GM23338 (cell line): ENCODE measurements around the gene ADGRF1. TPM values are rescaled to one million over a fixed set of nuclear protein-coding genes. Genes with fewer than 3 reads are reported as not detected.

Experiments used
- ATAC-seq: fragments of 200-7000 bp; cut with Tn5 transposase; 3 replicates; pipeline ENCODE4 v1.9.1; 2020
- DNase-seq: peaks from one replicate; pipeline ENCODE4 v3.0.0-alpha.2; 2015; ENCODE audit warnings: low spot score
- H2AFZ ChIP-seq: fragments of 200-600 bp; sonication (generic); 2 replicates; pipeline ENCODE4 v1.8.0; 2016; ENCODE audit warnings: antibody characterized with exemption, mild to moderate bottlenecking, moderate library complexity
- H3F3A ChIP-seq: fragments of 200-600 bp; sonication (generic); replicated peaks from 2 replicates; pipeline ENCODE4 v1.8.0; 2017; ENCODE audit warnings: antibody characterized with exemption, mixed run types, low read depth
- H3K27ac ChIP-seq: fragments of 200-600 bp; sonication (generic); 2 replicates; pipeline ENCODE4 v1.6.1; 2016; ENCODE audit warnings: low read depth
- H3K27me3 ChIP-seq: fragments of 200-600 bp; sonication (generic); 2 replicates; pipeline ENCODE4 v1.8.0; 2016; ENCODE audit warnings: mild to moderate bottlenecking, mixed run types, moderate library complexity; ENCODE audit not compliant: insufficient read depth
- H3K36me3 ChIP-seq: fragments of 200-600 bp; sonication (generic); 2 replicates; pipeline ENCODE4 v1.8.0; 2016; ENCODE audit warnings: mild to moderate bottlenecking; ENCODE audit not compliant: insufficient read depth
- H3K4me1 ChIP-seq: fragments of 200-600 bp; sonication (generic); 2 replicates; pipeline ENCODE4 v1.8.0; 2016; ENCODE audit warnings: mild to moderate bottlenecking, moderate library complexity; ENCODE audit not compliant: insufficient read depth
- H3K4me2 ChIP-seq: fragments of 200-600 bp; sonication (generic); 2 replicates; pipeline ENCODE4 v1.7.1; 2017; ENCODE audit warnings: mixed run types
- H3K4me3 ChIP-seq: fragments of 200-600 bp; sonication (generic); 2 replicates; pipeline ENCODE4 v1.6.1; 2016; ENCODE audit warnings: mixed run types
- H3K79me2 ChIP-seq: fragments of 200-600 bp; sonication (generic); replicated peaks from 2 replicates; pipeline ENCODE4 v1.8.0; 2017; ENCODE audit warnings: mild to moderate bottlenecking; ENCODE audit not compliant: insufficient read depth
- H3K9me2 ChIP-seq: fragments of 200-600 bp; sonication (generic); 2 replicates; pipeline ENCODE4 v1.8.0; 2017; ENCODE audit not compliant: insufficient read depth
- H4K20me1 ChIP-seq: fragments of 200-600 bp; sonication (generic); replicated peaks from 2 replicates; pipeline ENCODE4 v1.8.0; 2017; ENCODE audit warnings: mild to moderate bottlenecking; ENCODE audit not compliant: insufficient read depth
- H3K27ac Mint-ChIP-seq: 2 replicates; pipeline ENCODE4 v1.8.0; 2020; ENCODE audit warnings: inconsistent platforms, mild to moderate bottlenecking, moderate library complexity, mixed read lengths
- H3K27me3 Mint-ChIP-seq: 3 replicates; pipeline ENCODE4 v1.8.0; 2022; ENCODE audit warnings: low read depth, mild to moderate bottlenecking, moderate library complexity, mixed read lengths, inconsistent platforms; ENCODE audit not compliant: insufficient read depth, poor library complexity
- H3K36me3 Mint-ChIP-seq: 3 replicates; pipeline ENCODE4 v1.8.0; 2021; ENCODE audit warnings: low read depth, mild to moderate bottlenecking, inconsistent platforms, moderate library complexity, mixed read lengths
- H3K4me1 Mint-ChIP-seq: 3 replicates; pipeline ENCODE4 v1.8.0; 2020; ENCODE audit warnings: mild to moderate bottlenecking, inconsistent platforms, mixed read lengths
- H3K4me3 Mint-ChIP-seq: 3 replicates; pipeline ENCODE4 v1.8.0; 2021; ENCODE audit warnings: moderate library complexity, mild to moderate bottlenecking, inconsistent platforms, mixed read lengths
- H3K9me3 Mint-ChIP-seq: 3 replicates; pipeline ENCODE4 v1.8.0; 2020; ENCODE audit warnings: moderate library complexity, mild to moderate bottlenecking, inconsistent platforms, mixed read lengths
- CREB1 ChIP-seq: fragments of 250-450 bp; sonication (Bioruptor Pico); IDR thresholded peaks from 2 replicates; pipeline ENCODE4 v1.5.0; 2020; ENCODE audit warnings: low read depth, mild to moderate bottlenecking, moderate library complexity
- CTCF ChIP-seq, 2 experiments: fragments of 200-600 bp in 1 of 2; sonication (generic) in 1 of 2; conservative IDR thresholded peaks; 2 replicates each; pipeline versions ENCODE4 v1.5.1 to v1.6.1; 2016 to 2017; ENCODE audit warnings: antibody characterized with exemption in 2 of 2, low read depth in 2 of 2, mild to moderate bottlenecking in 2 of 2, moderate library complexity in 1 of 2
- ETS1 ChIP-seq: IDR thresholded peaks from 2 replicates; pipeline ENCODE4 v1.6.1; 2016; ENCODE audit warnings: antibody characterized with exemption
- JUNB ChIP-seq: IDR thresholded peaks from one replicate; pipeline ENCODE4 v1.6.1; 2016; ENCODE audit warnings: antibody characterized with exemption; ENCODE audit not compliant: unreplicated experiment
- REST ChIP-seq: IDR thresholded peaks from one replicate; pipeline ENCODE4 v1.6.1; 2018; ENCODE audit warnings: antibody characterized with exemption; ENCODE audit not compliant: unreplicated experiment
- STAT1 ChIP-seq: IDR thresholded peaks from one replicate; pipeline ENCODE4 v1.6.1; 2016; ENCODE audit warnings: antibody characterized with exemption; ENCODE audit not compliant: unreplicated experiment
- ZNF331 ChIP-seq: fragments of 250-450 bp; sonication (Bioruptor Pico); IDR thresholded peaks from 2 replicates; pipeline ENCODE4 v1.5.0; 2020; ENCODE audit warnings: low read depth, mild to moderate bottlenecking, moderate library complexity
- ZNF462 ChIP-seq: fragments of 250-450 bp; sonication (Bioruptor Pico); IDR thresholded peaks from 2 replicates; pipeline ENCODE4 v1.5.0; 2020; ENCODE audit warnings: mild to moderate bottlenecking, moderate library complexity
- polyA plus RNA-seq: library from polyadenylated mRNA; unstranded; fragments of >200 nt; fragmentation: Nextera tagmentation; extraction: Ambion mirVana; gene quantifications from 2 replicates; pipeline ENCODE4 v1.2.1, GENCODE V29; 2016
- total RNA-seq: library from RNA; depleted of rRNA; stranded (reverse); fragments of >200 nt; shearing (Covaris generic); gene quantifications from 2 replicates; pipeline ENCODE4 v1.2.3, GENCODE V29; 2014

ADGRF1 gene
- total and polyA plus RNA-seq, 2 experiments from 2014 or later = not detected

- no peak for TF ChIP-seq ETS1
- Mint-ChIP-seq H3K36me3 (no peaks in the 10 kb centered on the region), H3K27me3 (peaks cover 5% of the 10 kb centered on the region), H3K4me1 (peaks cover 17% of the 10 kb centered on the region; the same call in 2 of the 3 replicates), H3K9me3 (no peaks in the 10 kb centered on the region), H3K27ac (no peak overlapping the region), H3K4me3 (no peak overlapping the region)
- no peaks in the 10 kb centered on the region for H3F3A ChIP-seq
- no peaks in the 10 kb centered on the region for H3K4me1 ChIP-seq
- H3K4me3 ChIP-seq = no peak overlapping the region
- no peak overlapping the region for H2AFZ ChIP-seq
- peaks cover 11% of the 10 kb centered on the region for H3K9me2 ChIP-seq
- no peaks in the 10 kb centered on the region for H4K20me1 ChIP-seq
- ATAC-seq = no peak
- no peak overlapping the region for H3K27ac ChIP-seq
- H3K36me3 ChIP-seq = no peaks in the 10 kb centered on the region
- no peak overlapping the region for H3K4me2 ChIP-seq
- no peaks in the 10 kb centered on the region for H3K79me2 ChIP-seq
- no peaks in the 10 kb centered on the region for H3K27me3 ChIP-seq
- DNase-seq = no peak
These were observed 88.2 kb downstream of the ADGRF1 start for GRCh38 chr6:46953921-46954320.

GRCh38 chr6:46949632-46950280 is 92.4 kb downstream of the ADGRF1 start:
- ATAC-seq (no peak), DNase-seq (no peak)
- H3K36me3 ChIP-seq = no peaks in the 10 kb centered on the region
- H3K9me2 ChIP-seq = no peaks in the 10 kb centered on the region; the same call in 1 of the 2 replicates
- Mint-ChIP-seq H3K9me3 (no peaks in the 10 kb centered on the region), H3K4me3 (no peak overlapping the region), H3K4me1 (peaks cover 6% of the 10 kb centered on the region; the same call in 1 of the 3 replicates), H3K36me3 (no peaks in the 10 kb centered on the region), H3K27me3 (no peaks in the 10 kb centered on the region), H3K27ac (no peak overlapping the region)
- H3K27me3 ChIP-seq = no peaks in the 10 kb centered on the region
- no peaks in the 10 kb centered on the region for H3F3A ChIP-seq
- no peaks in the 10 kb centered on the region for H3K4me1 ChIP-seq
- no peak overlapping the region for H3K4me3 ChIP-seq
- H2AFZ ChIP-seq = no peak overlapping the region
- no peaks in the 10 kb centered on the region for H3K79me2 ChIP-seq
- no peak overlapping the region for H3K27ac ChIP-seq
- H4K20me1 ChIP-seq = no peaks in the 10 kb centered on the region
- no peak overlapping the region for H3K4me2 ChIP-seq
- no peak for TF ChIP-seq ZNF462 (CRISPR knock-in tag)
- no peak for TF ChIP-seq ZNF331 (CRISPR knock-in tag)
- no peak for TF ChIP-seq JUNB
- TF ChIP-seq REST = no peak
- TF ChIP-seq CREB1 (CRISPR knock-in tag) = no peak
- TF ChIP-seq CTCF (conservative IDR thresholded peaks at IDR 0.05; ENCODE audit: low read depth in 2 of 2) = no peak
- no peak for TF ChIP-seq STAT1
